ENCODE measurements around the gene EVA1B. TPM values are rescaled to one million over a fixed set of nuclear protein-coding genes. Genes with fewer than 3 reads are reported as not detected.

EVA1B gene
- total and polyA plus RNA-seq, 2 of the 13 experiments (the other 11 are each of a cell fraction or from before 2014, with no cell fraction given) = 3.9 to 6.6 TPM

GRCh38 chr1:36297062-36297461, 26.4 kb downstream of the EVA1B start (continued):
- no peak for TF ChIP-seq TFDP2 (CRISPR knock-in tag; IDR thresholded peaks at IDR 0.05)
- TF ChIP-seq RORA (CRISPR knock-in tag; IDR thresholded peaks at IDR 0.05) = no peak
- no peak for TF ChIP-seq ZNF230 (CRISPR knock-in tag; IDR thresholded peaks at IDR 0.05)
- no peak for TF ChIP-seq GZF1 (CRISPR knock-in tag; IDR thresholded peaks at IDR 0.05)
- TF ChIP-seq ZNF556 (CRISPR knock-in tag; IDR thresholded peaks at IDR 0.05; ENCODE audit: borderline replicate concordance) = no peak
- no peak for TF ChIP-seq SOX13 (IDR thresholded peaks at IDR 0.05)
- TF ChIP-seq SOX13 (CRISPR knock-in tag; conservative IDR thresholded peaks at IDR 0.05 in 1 of 2, IDR thresholded peaks at IDR 0.05 in 1 of 2) = peak in 1 of 2 experiments; percentile 46; a peak in 1 of 4 replicates
- TF ChIP-seq ARID5B (CRISPR knock-in tag; IDR thresholded peaks at IDR 0.05) = 0 out of 2 replicates have a peak, but pooled peaks have one; percentile 14
- no peak for TF ChIP-seq SRSF1 (optimal IDR thresholded peaks at IDR 0.05; ENCODE audit: low read depth, low read length)
- TF ChIP-seq AHDC1 (CRISPR knock-in tag; IDR thresholded peaks at IDR 0.05; ENCODE audit: borderline replicate concordance) = no peak
- peak; percentile 45 for TF ChIP-seq GATAD2A (CRISPR knock-in tag; IDR thresholded peaks at IDR 0.05)
- no peak for TF ChIP-seq TARDBP (CRISPR knock-in tag; IDR thresholded peaks at IDR 0.05)
- TF ChIP-seq ARNTL (CRISPR knock-in tag; IDR thresholded peaks at IDR 0.05) = no peak
- no peak for TF ChIP-seq HOXA3 (CRISPR knock-in tag; IDR thresholded peaks at IDR 0.05)
